ENCODE measurements around the gene SLC23A3. TPM values are rescaled to one million over a fixed set of nuclear protein-coding genes. Genes with fewer than 3 reads are reported as not detected.
A peak's percentile ranks its signal among the peaks of the same experiment; 100 is the strongest.

Gene SLC23A3
- total and polyA plus RNA-seq, 9 of the 15 experiments (the other 6 are each of a cell fraction or from before 2014, with no cell fraction given): 0.06 to 0.64 (median 0.16) TPM

DNA sequence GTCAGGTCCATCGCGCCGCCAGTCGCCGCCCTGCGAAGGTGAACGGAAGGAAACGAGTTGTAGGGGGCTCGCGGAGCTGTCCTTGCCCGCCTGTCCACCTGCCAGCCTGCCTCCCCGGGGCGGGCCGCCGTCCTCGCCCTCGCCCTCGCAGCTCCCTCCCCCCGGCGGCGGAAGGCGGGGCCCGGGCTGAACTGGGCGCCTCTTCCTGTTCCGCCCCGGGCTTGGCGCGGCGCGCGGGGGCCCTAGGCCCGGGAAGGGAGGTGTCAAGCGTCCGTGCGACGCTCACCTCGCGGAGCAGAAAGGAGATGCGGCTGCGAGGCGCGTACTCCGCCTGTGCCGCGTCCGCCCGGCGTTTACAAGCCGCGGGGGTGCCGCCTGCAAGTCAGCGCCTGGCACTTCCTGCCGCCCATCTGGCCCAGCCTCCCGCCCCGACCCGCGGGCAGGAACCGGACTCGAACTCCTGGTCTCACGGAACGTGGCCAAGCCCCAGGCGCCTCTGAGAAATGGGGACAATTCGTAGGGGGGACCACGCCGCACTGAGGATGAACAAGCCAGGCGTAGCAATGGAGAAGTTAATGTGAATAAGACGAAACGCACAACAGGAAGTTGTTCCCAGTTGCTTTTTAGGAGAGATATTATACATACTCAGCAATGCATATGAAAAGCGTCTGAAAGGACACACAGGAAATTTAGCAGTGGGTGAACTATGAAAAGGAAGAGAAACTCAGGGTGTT is 7.2 kb upstream of the SLC23A3 start, which contains the start of gene CNPPD1 (continued):
- no peak for TF ChIP-seq SAFB (IDR thresholded peaks at IDR 0.05; ENCODE audit: borderline replicate concordance, low read depth, low read length)
- peak; percentile 96 for TF ChIP-seq HNRNPL (IDR thresholded peaks at IDR 0.05; ENCODE audit: low read depth, low read length)
- TF ChIP-seq EP300 (IDR thresholded peaks at IDR 0.05; ENCODE audit: low read length): no peak
- TF ChIP-seq SMARCC2 (IDR thresholded peaks at IDR 0.05; ENCODE audit: low read depth): no peak
- peak; percentile 88 for TF ChIP-seq ZFX (CRISPR knock-in tag; IDR thresholded peaks at IDR 0.05)
- no peak for TF ChIP-seq SMARCA5 (IDR thresholded peaks at IDR 0.05)
- peak in 2 of 3 experiments; percentile 50 to 58 for TF ChIP-seq YY1 (IDR thresholded peaks at IDR 0.05; ENCODE audit: borderline replicate concordance in 1 of 3, control insufficient read depth in 1 of 3, extremely low read depth in 1 of 3, insufficient read depth in 3 of 3, insufficient read length in 1 of 3, insufficient replicate concordance in 2 of 3, low read depth in 1 of 3, low read length in 2 of 3)
- TF ChIP-seq GABPB1 (CRISPR knock-in tag; IDR thresholded peaks at IDR 0.05): peak; percentile 58; the same call in 1 of the 2 replicates
- TF ChIP-seq POLR2B (IDR thresholded peaks at IDR 0.05; ENCODE audit: low read depth, partially characterized antibody): peak; percentile 57
- TF ChIP-seq HOMEZ (CRISPR knock-in tag; IDR thresholded peaks at IDR 0.05): 0 out of 2 replicates have a peak, but pooled peaks have one; percentile 60
- no peak for TF ChIP-seq BRCA1 (IDR thresholded peaks at IDR 0.05)
- no peak for TF ChIP-seq BRCA1 (CRISPR knock-in tag; IDR thresholded peaks at IDR 0.05)
- TF ChIP-seq NONO (IDR thresholded peaks at IDR 0.05; ENCODE audit: low read depth in 2 of 2, low read length in 1 of 2): peak; percentile 58 to 59; a peak in 2 of 4 replicates
- TF ChIP-seq CHD2 (IDR thresholded peaks at IDR 0.05; ENCODE audit: low read depth, low read length): no peak
- TF ChIP-seq NEUROD1 (IDR thresholded peaks at IDR 0.05; ENCODE audit: borderline replicate concordance, low read depth, low read length, partially characterized antibody): peak; percentile 55
- TF ChIP-seq ELF1 (tag; IDR thresholded peaks at IDR 0.05): peak; percentile 86
- no peak for TF ChIP-seq MCM2 (IDR thresholded peaks at IDR 0.05; ENCODE audit: low read depth)
- no peak for TF ChIP-seq PTRF (tag; IDR thresholded peaks at IDR 0.05)
- peak; percentile 40 for TF ChIP-seq PHF20 (IDR thresholded peaks at IDR 0.05; ENCODE audit: partially characterized antibody)
- no peak for TF ChIP-seq SMC3 (conservative IDR thresholded peaks at IDR 0.05; ENCODE audit: insufficient read depth, low read depth, low read length)
- no peak for TF ChIP-seq BCL6 (CRISPR knock-in tag; IDR thresholded peaks at IDR 0.05)
- TF ChIP-seq CREM (IDR thresholded peaks at IDR 0.05; ENCODE audit: low read depth): peak; percentile 54
- TF ChIP-seq ZKSCAN3 (CRISPR knock-in tag; IDR thresholded peaks at IDR 0.05): no peak
- TF ChIP-seq, protein P1, sequence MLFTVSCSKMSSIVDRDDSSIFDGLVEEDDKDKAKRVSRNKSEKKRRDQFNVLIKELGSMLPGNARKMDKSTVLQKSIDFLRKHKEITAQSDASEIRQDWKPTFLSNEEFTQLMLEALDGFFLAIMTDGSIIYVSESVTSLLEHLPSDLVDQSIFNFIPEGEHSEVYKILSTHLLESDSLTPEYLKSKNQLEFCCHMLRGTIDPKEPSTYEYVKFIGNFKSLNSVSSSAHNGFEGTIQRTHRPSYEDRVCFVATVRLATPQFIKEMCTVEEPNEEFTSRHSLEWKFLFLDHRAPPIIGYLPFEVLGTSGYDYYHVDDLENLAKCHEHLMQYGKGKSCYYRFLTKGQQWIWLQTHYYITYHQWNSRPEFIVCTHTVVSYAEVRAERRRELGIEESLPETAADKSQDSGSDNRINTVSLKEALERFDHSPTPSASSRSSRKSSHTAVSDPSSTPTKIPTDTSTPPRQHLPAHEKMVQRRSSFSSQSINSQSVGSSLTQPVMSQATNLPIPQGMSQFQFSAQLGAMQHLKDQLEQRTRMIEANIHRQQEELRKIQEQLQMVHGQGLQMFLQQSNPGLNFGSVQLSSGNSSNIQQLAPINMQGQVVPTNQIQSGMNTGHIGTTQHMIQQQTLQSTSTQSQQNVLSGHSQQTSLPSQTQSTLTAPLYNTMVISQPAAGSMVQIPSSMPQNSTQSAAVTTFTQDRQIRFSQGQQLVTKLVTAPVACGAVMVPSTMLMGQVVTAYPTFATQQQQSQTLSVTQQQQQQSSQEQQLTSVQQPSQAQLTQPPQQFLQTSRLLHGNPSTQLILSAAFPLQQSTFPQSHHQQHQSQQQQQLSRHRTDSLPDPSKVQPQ (CRISPR knock-in tag; IDR thresholded peaks at IDR 0.05; ENCODE audit: borderline replicate concordance): no peak
- TF ChIP-seq JUN (IDR thresholded peaks at IDR 0.05; ENCODE audit: borderline replicate concordance, low read depth, low read length): no peak
- TF ChIP-seq JUN (CRISPR knock-in tag; IDR thresholded peaks at IDR 0.05; ENCODE audit: borderline replicate concordance): no peak
